Mesothelial cell of epicardium (in vitro differentiated cells): ENCODE results near the gene PADI4. TPM values are rescaled to one million over a fixed set of nuclear protein-coding genes. Genes with fewer than 3 reads are reported as not detected.

Source experiments
- DNase-seq, 2 experiments: peaks; one replicate each; pipeline ENCODE4 v3.0.0; 2021; ENCODE audit warnings: low spot score in 2 of 2; ENCODE audit not compliant: unreplicated experiment in 2 of 2
- H3K27ac Mint-ChIP-seq: 2 replicates; pipeline ENCODE4 v1.8.0; 2021; ENCODE audit warnings: mixed read lengths
- H3K27me3 Mint-ChIP-seq: 2 replicates; pipeline ENCODE4 v1.8.0; 2021; ENCODE audit warnings: low read depth, mixed read lengths
- H3K36me3 Mint-ChIP-seq: 2 replicates; pipeline ENCODE4 v1.8.0; 2021; ENCODE audit warnings: mixed read lengths
- H3K4me1 Mint-ChIP-seq: 2 replicates; pipeline ENCODE4 v1.8.0; 2021; ENCODE audit warnings: mixed read lengths
- H3K4me3 Mint-ChIP-seq: 2 replicates; pipeline ENCODE4 v1.8.0; 2021; ENCODE audit warnings: mild to moderate bottlenecking, moderate library complexity, mixed read lengths
- H3K9me3 Mint-ChIP-seq: 2 replicates; pipeline ENCODE4 v1.8.0; 2021; ENCODE audit warnings: mixed read lengths
- total RNA-seq: library from RNA; stranded (reverse); gene quantifications from 3 replicates; pipeline ENCODE4 v1.2.1, GENCODE V29; 2021
- TF ChIP-seq, protein P1 (sequence below): fragments of 200-600 bp; sonication (generic); IDR thresholded peaks from one replicate; pipeline ENCODE4 v1.5.0; 2021; ENCODE audit warnings: antibody characterized with exemption; ENCODE audit not compliant: unreplicated experiment

The PADI4 gene
- total RNA-seq, 1 donor from 2014 or later = not detected

DNA sequence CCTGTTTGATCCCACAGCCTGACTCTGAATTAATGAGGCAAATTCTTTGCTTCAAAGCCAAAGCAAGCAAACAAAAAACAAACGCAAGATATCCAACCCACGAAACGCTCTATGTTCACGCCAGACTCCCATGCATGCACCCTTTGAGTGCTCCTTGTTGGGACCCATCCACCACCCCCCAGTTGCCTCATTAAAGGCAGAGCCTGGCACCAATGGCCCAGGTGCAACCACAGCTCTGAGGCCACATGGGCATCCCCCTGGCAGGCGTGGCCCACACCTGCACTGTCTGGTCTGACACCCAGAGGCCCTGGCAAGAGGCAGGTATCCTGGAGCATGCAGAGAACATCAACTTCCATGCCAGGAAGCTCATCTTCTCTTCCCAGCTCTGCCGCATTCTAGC, 1.1 kb upstream of the PADI4 start:
- H3K27me3 Mint-ChIP-seq = no peaks in the 10 kb centered on the region
- peaks cover 12% of the 10 kb centered on the region for H3K9me3 Mint-ChIP-seq
- no peak overlapping the region for H3K27ac Mint-ChIP-seq
- TF ChIP-seq, protein P1, sequence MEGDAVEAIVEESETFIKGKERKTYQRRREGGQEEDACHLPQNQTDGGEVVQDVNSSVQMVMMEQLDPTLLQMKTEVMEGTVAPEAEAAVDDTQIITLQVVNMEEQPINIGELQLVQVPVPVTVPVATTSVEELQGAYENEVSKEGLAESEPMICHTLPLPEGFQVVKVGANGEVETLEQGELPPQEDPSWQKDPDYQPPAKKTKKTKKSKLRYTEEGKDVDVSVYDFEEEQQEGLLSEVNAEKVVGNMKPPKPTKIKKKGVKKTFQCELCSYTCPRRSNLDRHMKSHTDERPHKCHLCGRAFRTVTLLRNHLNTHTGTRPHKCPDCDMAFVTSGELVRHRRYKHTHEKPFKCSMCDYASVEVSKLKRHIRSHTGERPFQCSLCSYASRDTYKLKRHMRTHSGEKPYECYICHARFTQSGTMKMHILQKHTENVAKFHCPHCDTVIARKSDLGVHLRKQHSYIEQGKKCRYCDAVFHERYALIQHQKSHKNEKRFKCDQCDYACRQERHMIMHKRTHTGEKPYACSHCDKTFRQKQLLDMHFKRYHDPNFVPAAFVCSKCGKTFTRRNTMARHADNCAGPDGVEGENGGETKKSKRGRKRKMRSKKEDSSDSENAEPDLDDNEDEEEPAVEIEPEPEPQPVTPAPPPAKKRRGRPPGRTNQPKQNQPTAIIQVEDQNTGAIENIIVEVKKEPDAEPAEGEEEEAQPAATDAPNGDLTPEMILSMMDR = no peak
- DNase-seq = no peak
- H3K4me3 Mint-ChIP-seq = no peak overlapping the region
- peaks cover 6% of the 10 kb centered on the region for H3K4me1 Mint-ChIP-seq
- H3K36me3 Mint-ChIP-seq = peaks cover 2% of the 10 kb centered on the region

DNA sequence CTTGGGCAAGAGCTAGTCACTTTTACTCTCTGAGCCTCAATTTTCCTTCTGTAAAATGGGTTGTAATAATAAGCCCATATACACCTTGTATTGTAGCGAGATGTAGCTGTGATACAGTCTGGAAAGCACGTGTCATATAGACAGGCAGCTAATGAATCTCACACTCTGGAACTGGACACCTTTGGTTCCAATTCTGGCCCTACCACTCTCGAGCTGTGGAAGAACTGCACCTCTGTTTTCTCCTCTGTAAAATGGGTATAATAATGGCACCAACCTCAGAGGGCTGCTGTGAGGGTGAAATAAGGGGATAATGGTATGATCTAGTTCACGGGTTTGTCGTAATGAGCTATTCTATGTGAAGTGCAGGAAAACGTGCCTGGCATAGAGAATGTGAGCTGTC, 668 bp upstream of the PADI4 start:
- Mint-ChIP-seq H3K27ac (no peak overlapping the region), H3K27me3 (peaks cover under 1% of the 10 kb centered on the region), H3K4me1 (peaks cover 7% of the 10 kb centered on the region), H3K9me3 (peaks cover 8% of the 10 kb centered on the region), H3K36me3 (no peaks in the 10 kb centered on the region), H3K4me3 (no peak overlapping the region)
- TF ChIP-seq, protein P1 = no peak
- DNase-seq = no peak

DNA sequence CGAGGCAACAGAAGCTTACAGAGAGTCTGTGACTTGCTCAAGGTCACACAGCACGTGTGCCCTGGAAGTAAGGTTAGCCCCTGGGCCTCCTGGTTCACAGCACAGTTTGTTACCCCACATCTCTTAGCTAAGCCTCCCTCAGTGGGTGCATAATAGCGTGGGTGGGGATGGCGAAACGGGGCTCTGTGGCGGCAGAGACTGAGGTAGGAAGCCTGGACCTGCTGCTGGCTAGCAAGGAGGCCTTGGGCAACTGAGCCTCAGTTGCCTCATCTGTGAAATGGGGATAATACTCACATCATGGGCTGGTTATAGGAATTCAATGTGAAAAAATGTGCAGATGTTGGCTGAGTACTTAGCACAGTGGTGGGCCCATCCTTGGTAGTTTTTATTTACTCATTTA, 596 bp downstream of the PADI4 start:
- Mint-ChIP-seq H3K27ac (no peak overlapping the region), H3K36me3 (no peaks in the 10 kb centered on the region), H3K4me3 (no peak overlapping the region), H3K9me3 (no peaks in the 10 kb centered on the region), H3K4me1 (peaks cover 9% of the 10 kb centered on the region), H3K27me3 (peaks cover 3% of the 10 kb centered on the region)
- TF ChIP-seq, protein P1 = no peak
- no peak for DNase-seq

DNA sequence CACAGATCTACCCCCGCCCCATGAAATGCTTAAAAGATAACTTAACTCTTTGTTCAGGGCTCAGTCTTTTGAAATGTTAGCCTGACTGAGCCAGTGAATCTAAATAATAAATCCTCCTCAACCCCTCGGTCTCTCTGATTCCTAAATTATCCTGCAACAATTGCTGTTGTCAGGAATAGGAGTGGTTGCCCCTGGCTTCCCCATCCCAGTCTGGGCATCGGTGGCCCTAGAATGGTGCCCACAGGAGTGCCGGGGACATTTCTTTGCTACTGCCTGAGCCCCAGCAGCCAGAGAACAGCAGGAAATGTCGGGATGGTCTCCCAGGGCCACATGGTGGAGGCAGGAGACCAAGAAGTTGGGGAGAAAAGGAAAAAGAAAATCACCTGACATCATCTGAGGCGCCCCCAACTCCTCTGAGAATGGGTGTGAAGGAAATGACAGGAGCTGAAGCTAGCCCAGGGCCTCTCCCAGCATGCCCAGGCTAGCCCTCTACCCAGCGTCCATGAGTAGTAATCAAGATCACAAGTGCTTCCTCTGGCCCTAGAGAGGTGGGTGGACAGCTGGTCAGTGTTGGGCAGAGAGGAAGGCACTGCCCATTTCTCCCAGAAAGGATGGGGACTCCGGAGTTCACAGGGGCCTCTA, 1.6 kb downstream of the PADI4 start:
- peaks cover 7% of the 10 kb centered on the region for H3K4me1 Mint-ChIP-seq
- H3K4me3 Mint-ChIP-seq = no peak overlapping the region
- DNase-seq = no peak
- H3K27me3 Mint-ChIP-seq = peaks cover 3% of the 10 kb centered on the region
- H3K9me3 Mint-ChIP-seq = no peaks in the 10 kb centered on the region
- TF ChIP-seq, protein P1 = no peak
- no peaks in the 10 kb centered on the region for H3K36me3 Mint-ChIP-seq
- H3K27ac Mint-ChIP-seq = no peak overlapping the region

DNA sequence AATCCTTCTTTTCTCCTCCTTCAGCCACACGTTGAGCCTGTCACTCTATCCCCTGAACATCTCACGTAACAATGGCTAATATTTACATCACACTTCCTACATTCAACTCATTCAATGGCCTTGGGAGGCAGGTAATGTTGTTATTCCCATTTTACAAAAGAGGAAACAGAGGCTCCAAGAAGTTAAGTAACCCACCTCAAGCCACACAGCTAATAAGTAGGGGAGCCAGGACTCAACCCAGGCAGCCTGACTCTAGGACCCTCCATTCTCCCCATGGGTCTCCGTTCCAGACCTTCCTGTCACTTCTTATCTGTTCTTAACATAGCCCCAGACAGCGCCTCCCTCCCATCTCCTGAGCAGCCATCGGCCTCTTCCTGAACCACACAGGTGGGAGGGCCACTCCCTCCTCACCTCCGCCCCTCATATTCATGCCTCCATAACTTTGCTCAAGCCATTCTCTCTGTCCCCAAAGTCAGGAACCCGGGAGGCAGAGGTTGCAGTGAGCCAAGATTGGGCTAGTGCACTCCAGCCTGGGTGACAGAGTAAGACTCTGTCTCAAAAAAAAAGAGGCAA, 2.2 kb downstream of the PADI4 start:
- H3K4me3 Mint-ChIP-seq = no peak overlapping the region
- TF ChIP-seq, protein P1 = no peak
- no peak overlapping the region for H3K27ac Mint-ChIP-seq
- no peaks in the 10 kb centered on the region for H3K36me3 Mint-ChIP-seq
- H3K9me3 Mint-ChIP-seq = no peaks in the 10 kb centered on the region
- DNase-seq = no peak
- peaks cover 7% of the 10 kb centered on the region for H3K4me1 Mint-ChIP-seq
- peaks cover 3% of the 10 kb centered on the region for H3K27me3 Mint-ChIP-seq
